ENCODE measurements around the gene ADSS1.

DNA sequence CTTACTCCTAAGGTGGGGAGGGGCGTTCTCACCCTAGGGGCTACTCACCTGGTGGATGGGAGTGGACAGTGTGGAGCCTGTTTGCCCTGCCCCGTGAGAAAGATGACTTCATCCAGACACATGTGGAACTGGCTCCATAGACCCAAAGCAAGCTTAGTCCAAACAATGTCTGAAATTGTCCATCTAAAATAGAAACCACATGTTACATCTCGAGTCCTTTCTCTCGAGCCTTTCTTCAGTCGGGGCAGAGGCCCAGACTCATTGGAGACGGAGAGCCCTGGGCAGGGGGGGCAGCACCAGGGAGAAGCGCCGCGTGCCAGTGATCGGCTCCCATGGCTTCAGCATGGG is 33.2 kb downstream of the ADSS1 start:
- TF ChIP-seq, protein P1, sequence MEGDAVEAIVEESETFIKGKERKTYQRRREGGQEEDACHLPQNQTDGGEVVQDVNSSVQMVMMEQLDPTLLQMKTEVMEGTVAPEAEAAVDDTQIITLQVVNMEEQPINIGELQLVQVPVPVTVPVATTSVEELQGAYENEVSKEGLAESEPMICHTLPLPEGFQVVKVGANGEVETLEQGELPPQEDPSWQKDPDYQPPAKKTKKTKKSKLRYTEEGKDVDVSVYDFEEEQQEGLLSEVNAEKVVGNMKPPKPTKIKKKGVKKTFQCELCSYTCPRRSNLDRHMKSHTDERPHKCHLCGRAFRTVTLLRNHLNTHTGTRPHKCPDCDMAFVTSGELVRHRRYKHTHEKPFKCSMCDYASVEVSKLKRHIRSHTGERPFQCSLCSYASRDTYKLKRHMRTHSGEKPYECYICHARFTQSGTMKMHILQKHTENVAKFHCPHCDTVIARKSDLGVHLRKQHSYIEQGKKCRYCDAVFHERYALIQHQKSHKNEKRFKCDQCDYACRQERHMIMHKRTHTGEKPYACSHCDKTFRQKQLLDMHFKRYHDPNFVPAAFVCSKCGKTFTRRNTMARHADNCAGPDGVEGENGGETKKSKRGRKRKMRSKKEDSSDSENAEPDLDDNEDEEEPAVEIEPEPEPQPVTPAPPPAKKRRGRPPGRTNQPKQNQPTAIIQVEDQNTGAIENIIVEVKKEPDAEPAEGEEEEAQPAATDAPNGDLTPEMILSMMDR (IDR thresholded peaks at IDR 0.05) = no peak
- TF ChIP-seq POLR2A (IDR thresholded peaks at IDR 0.05) = no peak

Data from esophagus squamous epithelium (tissue), 4 donors.